ENCODE results near the gene KCNS1. TPM values are rescaled to one million over a fixed set of nuclear protein-coding genes. Genes with fewer than 3 reads are reported as not detected.

Gene KCNS1
- total RNA-seq, 2 donors from 2014 or later = 0.33 to 0.39 TPM

- no peak for DNase-seq (ENCODE audit: low spot score)
- no peak for TF ChIP-seq CTCF (IDR thresholded peaks at IDR 0.05)
- Histone ChIP-seq H3K9me3 (no peaks in the 10 kb centered on the region), H3K4me3 (no peak overlapping the region), H3K27ac (no peak overlapping the region), H3K36me3 (no peaks in the 10 kb centered on the region), H3K4me1 (no peaks in the 10 kb centered on the region), H3K27me3 (no peaks in the 10 kb centered on the region)
These were observed 3.9 kb upstream of the KCNS1 start for GRCh38 chr20:45104786-45105185.

DNA sequence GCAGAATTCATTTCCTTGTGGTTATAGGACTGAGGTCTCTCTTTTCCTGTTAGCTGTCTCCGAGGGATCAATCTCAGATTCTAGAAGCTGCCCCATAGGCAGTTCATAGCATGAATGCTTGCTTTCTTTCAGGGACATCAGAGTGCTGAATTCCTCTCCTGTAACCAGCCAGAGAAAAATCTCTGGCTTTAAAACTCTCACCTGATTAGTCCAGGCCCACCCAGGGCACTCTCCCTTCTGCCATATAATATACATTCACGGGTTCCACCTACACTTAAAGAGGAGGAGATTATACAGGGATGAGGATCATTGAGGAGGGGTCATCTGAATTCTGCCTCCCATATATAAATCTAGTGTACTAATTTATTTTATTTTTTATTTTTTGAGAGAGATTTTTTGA, 2.1 kb upstream of the KCNS1 start:
- no peak overlapping the region for H3K27ac ChIP-seq
- no peak for DNase-seq (ENCODE audit: low spot score)
- H3K4me1 ChIP-seq = peaks cover 0 to 5% of the 10 kb centered on the region in 2 donors
- no peaks in the 10 kb centered on the region for H3K36me3 ChIP-seq
- TF ChIP-seq CTCF (IDR thresholded peaks at IDR 0.05) = no peak
- H3K9me3 ChIP-seq = no peaks in the 10 kb centered on the region
- H3K4me3 ChIP-seq = no peak overlapping the region
- peaks cover 0 to 2% of the 10 kb centered on the region in 2 donors for H3K27me3 ChIP-seq

DNA sequence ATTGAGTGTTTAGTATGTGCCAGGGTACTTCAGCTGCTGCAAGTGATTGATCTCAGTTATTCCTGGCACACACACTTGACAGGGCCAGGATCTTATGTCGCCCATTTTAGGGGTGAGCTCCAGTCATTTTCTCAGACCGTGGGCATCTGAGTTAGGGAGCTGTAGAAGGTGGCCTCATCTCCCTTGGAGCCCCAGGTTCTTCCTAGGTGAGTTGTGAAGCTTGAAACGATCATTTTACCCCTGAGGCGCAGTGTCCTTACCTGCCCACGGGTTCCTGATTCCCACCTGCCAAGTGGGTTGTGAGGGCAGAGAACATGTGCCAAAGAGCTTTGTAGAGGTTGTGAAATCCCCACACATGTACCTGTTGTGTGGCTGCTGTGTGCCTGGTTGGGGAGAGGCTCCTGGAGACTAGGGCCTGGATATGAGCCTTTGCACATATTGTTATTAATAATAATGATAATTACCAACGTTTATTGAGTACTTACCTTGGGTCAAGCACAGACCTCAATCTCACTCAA, 465 bp upstream of the KCNS1 start:
- Histone ChIP-seq H3K9me3 (no peaks in the 10 kb centered on the region), H3K4me3 (no peak overlapping the region), H3K27ac (no peak overlapping the region), H3K36me3 (no peaks in the 10 kb centered on the region), H3K27me3 (peaks cover 0 to 5% of the 10 kb centered on the region in 2 donors), H3K4me1 (peaks cover 0 to 13% of the 10 kb centered on the region in 2 donors)
- DNase-seq (ENCODE audit: low spot score) = no peak
- no peak for TF ChIP-seq CTCF (IDR thresholded peaks at IDR 0.05)

GRCh38 chr20:45098103-45098773, 2.7 kb downstream of the KCNS1 start:
- peak overlapping the region; percentile 8 to 31 for H3K4me3 ChIP-seq
- DNase-seq (ENCODE audit: low spot score) = no peak
- no peak overlapping the region for H3K27ac ChIP-seq
- no peak for TF ChIP-seq CTCF (IDR thresholded peaks at IDR 0.05)
- H3K9me3 ChIP-seq = no peaks in the 10 kb centered on the region
- H3K4me1 ChIP-seq = peaks cover 0 to 19% of the 10 kb centered on the region in 2 donors
- no peaks in the 10 kb centered on the region for H3K36me3 ChIP-seq
- H3K27me3 ChIP-seq = peaks cover 0 to 5% of the 10 kb centered on the region in 2 donors

DNA sequence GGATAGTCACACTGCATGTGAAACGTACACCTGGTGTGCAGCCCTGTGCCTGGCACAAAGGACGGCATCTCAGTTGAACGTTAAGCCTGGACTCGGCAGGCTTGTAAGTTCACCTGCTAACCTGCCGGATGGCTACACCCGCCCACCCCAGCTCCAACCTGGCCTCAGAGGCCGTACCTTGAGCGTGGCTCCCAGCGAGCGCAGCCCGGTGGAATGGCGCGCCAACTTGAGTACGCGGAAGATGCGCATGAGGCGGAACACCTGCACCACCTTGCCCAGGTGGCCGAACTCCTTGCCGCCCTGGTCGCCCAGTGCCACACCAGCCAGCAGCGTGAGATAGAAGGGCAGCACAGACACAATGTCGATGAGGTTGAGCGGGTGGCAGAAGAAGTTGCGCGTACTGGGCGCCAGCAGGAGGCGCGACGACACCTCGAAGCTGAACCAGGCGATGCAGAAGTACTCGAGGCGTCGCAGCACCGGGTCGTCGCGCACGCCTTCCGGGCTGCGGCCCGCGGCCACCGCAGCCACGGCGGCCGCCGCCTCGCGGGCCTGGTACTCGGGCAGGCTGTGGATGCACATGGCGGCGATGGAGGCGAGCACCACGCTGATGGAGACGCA, 3.3 kb downstream of the KCNS1 start:
- Histone ChIP-seq H3K4me1 (peaks cover 0 to 19% of the 10 kb centered on the region in 2 donors), H3K4me3 (peak overlapping the region; percentile 8 to 31), H3K36me3 (no peaks in the 10 kb centered on the region), H3K9me3 (no peaks in the 10 kb centered on the region), H3K27ac (no peak overlapping the region), H3K27me3 (peaks cover 0 to 5% of the 10 kb centered on the region in 2 donors)
- peak in 1 of 2 donors; percentile 41 for TF ChIP-seq CTCF (IDR thresholded peaks at IDR 0.05)
- DNase-seq (ENCODE audit: low spot score) = no peak
